Measurements from ENCODE around the gene SLC25A13. TPM values are rescaled to one million over a fixed set of nuclear protein-coding genes. Genes with fewer than 3 reads are reported as not detected.

SLC25A13 gene
- total and polyA plus RNA-seq, 9 of the 15 experiments (the other 6 are each of a cell fraction or from before 2014, with no cell fraction given): 21.4 to 80.2 (median 58.7) TPM

DNA sequence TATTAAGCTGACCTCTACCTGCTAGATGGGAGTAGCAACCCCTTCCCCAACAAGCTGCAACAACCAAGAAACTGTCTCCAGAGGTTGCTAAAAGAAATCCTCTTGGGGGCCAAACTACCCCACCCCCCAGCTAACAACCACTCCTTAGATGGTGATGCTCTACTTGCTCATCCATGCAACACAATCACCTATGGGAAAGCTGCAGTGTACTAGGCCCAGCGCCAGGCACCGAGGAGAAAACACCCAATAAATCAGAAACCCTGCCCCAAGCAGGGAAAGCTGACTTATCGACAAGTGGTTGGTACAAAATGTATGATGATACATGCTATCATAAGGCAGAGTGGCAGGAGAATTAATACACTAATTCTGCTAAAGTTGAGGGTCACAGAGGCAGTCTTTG lies 17.3 kb downstream of the SLC25A13 start (continued):
- TF ChIP-seq ZMIZ1 (IDR thresholded peaks at IDR 0.05; ENCODE audit: low read depth in 2 of 2, low read length in 2 of 2): no peak
- no peak for TF ChIP-seq RNF219 (CRISPR knock-in tag; IDR thresholded peaks at IDR 0.05)
- TF ChIP-seq CHD2 (IDR thresholded peaks at IDR 0.05; ENCODE audit: low read depth, low read length): no peak

Measured in K562 (cell line).